C4-2B (cell line): Measurements from ENCODE around the gene CCDC27.

Experiments
- CTCF ChIP-seq: fragments of 450-650 bp; conservative IDR thresholded peaks from 2 replicates; pipeline ENCODE4 v1.5.1; 2017; ENCODE audit warnings: mild to moderate bottlenecking
- ZFX ChIP-seq: fragments of 450-650 bp; IDR thresholded peaks from 2 replicates; pipeline ENCODE4 v1.6.1; 2017

GRCh38 chr1:3707939-3708328, 44.3 kb upstream of the CCDC27 start:
- no peak for TF ChIP-seq CTCF
- TF ChIP-seq ZFX, result no peak
